HG03571 (cell line): Measurements from ENCODE around the gene RPS6KA4.
"Not testable (repeated sequence)": the region's sequence is repeated elsewhere in the genome, so short reads cannot be mapped to it uniquely, and the experiment has no call there.

Source experiments
- ATAC-seq: cut with Tn5 transposase; IDR thresholded peaks from one replicate; pipeline ENCODE4 v1.9.1; 2021; ENCODE audit not compliant: unreplicated experiment

The RPS6KA4 gene

GRCh38 chr11:64358907-64359711, at the start of gene RPS6KA4:
RPS6KA4 (plus strand) TSS chr11:64359162; CDS start chr11:64359236, 74 bp downstream.
- ATAC-seq = no peak

GRCh38 chr11:64312947-64313346, 46.0 kb upstream of the RPS6KA4 start:
- no peak for ATAC-seq

- no peak for ATAC-seq
Observed at GRCh38 chr11:64313491-64314145, 45.3 kb upstream of the RPS6KA4 start.

- ATAC-seq = no peak
Observed at GRCh38 chr11:64314146-64314804, 44.7 kb upstream of the RPS6KA4 start.

- ATAC-seq = no peak
Observed at GRCh38 chr11:64314805-64315561, 44.0 kb upstream of the RPS6KA4 start.

GRCh38 chr11:64315667-64316526, 43.1 kb upstream of the RPS6KA4 start:
- not testable (repeated sequence) for ATAC-seq

- no peak for ATAC-seq
Observed at GRCh38 chr11:64316672-64317324, 42.2 kb upstream of the RPS6KA4 start.

- peak; percentile 50 for ATAC-seq
Observed at GRCh38 chr11:64317325-64317960, 41.5 kb upstream of the RPS6KA4 start, which contains the start of gene TRMT112. TRMT112 (minus strand) TSS chr11:64317559; CDS start chr11:64317526, 33 bp downstream.

- peak; percentile 48 for ATAC-seq
Observed at GRCh38 chr11:64317961-64318765, 40.8 kb upstream of the RPS6KA4 start, which contains the start of gene PRDX5. PRDX5 (plus strand) TSS chr11:64318121; CDS start chr11:64318216, 95 bp downstream.

- no peak for ATAC-seq
Observed at GRCh38 chr11:64318766-64319761, 39.9 kb upstream of the RPS6KA4 start.

GRCh38 chr11:64320556-64320955, 38.4 kb upstream of the RPS6KA4 start:
- no peak for ATAC-seq

- ATAC-seq = no peak
Observed at GRCh38 chr11:64321026-64321425, 37.9 kb upstream of the RPS6KA4 start.

GRCh38 chr11:64321533-64321932, 37.4 kb upstream of the RPS6KA4 start:
- ATAC-seq = no peak

GRCh38 chr11:64322925-64323260, 36.1 kb upstream of the RPS6KA4 start:
- no peak for ATAC-seq

- no peak for ATAC-seq
Observed at GRCh38 chr11:64323373-64323772, 35.6 kb upstream of the RPS6KA4 start.

- ATAC-seq = not testable (repeated sequence)
Observed at GRCh38 chr11:64323984-64324383, 35.0 kb upstream of the RPS6KA4 start.
